ENCODE measurements around the gene TNFRSF9. TPM values are rescaled to one million over a fixed set of nuclear protein-coding genes. Genes with fewer than 3 reads are reported as not detected.
"Not testable (repeated sequence)": the region's sequence is repeated elsewhere in the genome, so short reads cannot be mapped to it uniquely, and the experiment has no call there.

Gene TNFRSF9
- total RNA-seq, 1 donor from 2014 or later, result 4.8 TPM

DNA sequence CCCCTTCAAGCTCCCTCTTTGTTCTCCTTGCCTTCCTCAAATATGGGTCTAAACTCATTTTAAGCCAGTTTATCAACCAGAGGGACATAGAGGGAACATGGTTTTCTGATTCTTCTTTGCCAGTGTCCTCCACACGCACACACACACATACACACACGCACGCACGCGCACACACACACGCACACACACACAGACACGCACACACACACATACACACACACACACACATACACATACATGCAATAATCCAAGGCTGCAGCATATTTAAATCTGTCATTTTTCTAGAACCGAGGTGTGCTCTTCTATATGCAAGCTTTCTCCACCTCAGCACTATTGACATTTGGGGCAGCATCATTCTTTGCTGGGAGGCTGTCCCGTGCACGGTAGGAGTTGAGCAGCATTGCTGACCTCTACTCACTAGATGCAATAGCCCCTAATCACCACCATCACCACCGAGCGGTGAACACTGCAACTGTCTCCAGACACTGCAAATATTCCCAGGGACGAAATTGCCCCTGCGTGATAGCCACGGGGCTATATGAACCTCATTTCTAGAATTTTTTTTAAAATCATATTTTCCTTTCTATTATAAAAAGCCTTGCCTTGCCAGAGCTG, 8.0 kb downstream of the TNFRSF9 start:
- Mint-ChIP-seq H3K27ac (ENCODE audit: unreplicated experiment) (no peak overlapping the region), H3K36me3 (ENCODE audit: low read depth, unreplicated experiment) (peaks cover 4% of the 10 kb centered on the region), H3K27me3 (ENCODE audit: unreplicated experiment) (no peaks in the 10 kb centered on the region), H3K4me3 (ENCODE audit: unreplicated experiment) (no peak overlapping the region), H3K9me3 (ENCODE audit: unreplicated experiment) (no peaks in the 10 kb centered on the region), H3K4me1 (ENCODE audit: unreplicated experiment) (no peaks in the 10 kb centered on the region)
- DNase-seq (ENCODE audit: low spot score), result no peak
- TF ChIP-seq, protein P1, sequence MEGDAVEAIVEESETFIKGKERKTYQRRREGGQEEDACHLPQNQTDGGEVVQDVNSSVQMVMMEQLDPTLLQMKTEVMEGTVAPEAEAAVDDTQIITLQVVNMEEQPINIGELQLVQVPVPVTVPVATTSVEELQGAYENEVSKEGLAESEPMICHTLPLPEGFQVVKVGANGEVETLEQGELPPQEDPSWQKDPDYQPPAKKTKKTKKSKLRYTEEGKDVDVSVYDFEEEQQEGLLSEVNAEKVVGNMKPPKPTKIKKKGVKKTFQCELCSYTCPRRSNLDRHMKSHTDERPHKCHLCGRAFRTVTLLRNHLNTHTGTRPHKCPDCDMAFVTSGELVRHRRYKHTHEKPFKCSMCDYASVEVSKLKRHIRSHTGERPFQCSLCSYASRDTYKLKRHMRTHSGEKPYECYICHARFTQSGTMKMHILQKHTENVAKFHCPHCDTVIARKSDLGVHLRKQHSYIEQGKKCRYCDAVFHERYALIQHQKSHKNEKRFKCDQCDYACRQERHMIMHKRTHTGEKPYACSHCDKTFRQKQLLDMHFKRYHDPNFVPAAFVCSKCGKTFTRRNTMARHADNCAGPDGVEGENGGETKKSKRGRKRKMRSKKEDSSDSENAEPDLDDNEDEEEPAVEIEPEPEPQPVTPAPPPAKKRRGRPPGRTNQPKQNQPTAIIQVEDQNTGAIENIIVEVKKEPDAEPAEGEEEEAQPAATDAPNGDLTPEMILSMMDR (IDR thresholded peaks at IDR 0.05; ENCODE audit: unreplicated experiment), result no peak

DNA sequence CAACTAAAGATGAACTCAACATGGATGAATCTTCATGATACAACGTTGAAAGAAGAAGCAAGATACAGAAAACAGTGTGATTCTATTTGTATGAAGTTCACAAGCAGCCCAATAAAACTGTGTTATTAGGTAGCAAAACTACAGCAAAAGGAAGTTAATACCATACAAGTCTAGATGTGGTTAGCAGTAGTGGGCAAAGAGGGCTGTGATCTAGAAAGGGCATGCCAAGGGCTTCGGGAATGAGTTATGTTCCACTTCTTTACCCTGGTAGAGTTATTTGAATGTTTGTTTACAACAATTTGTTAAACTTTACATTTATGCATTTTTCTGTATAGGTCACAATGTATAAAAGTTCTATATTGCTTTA, 9.2 kb downstream of the TNFRSF9 start:
- H3K36me3 Mint-ChIP-seq (ENCODE audit: low read depth, unreplicated experiment), result peaks cover 4% of the 10 kb centered on the region
- H3K9me3 Mint-ChIP-seq (ENCODE audit: unreplicated experiment), result no peaks in the 10 kb centered on the region
- TF ChIP-seq, protein P1 (IDR thresholded peaks at IDR 0.05; ENCODE audit: unreplicated experiment), result no peak
- H3K4me1 Mint-ChIP-seq (ENCODE audit: unreplicated experiment), result no peaks in the 10 kb centered on the region
- no peak overlapping the region for H3K4me3 Mint-ChIP-seq (ENCODE audit: unreplicated experiment)
- no peak overlapping the region for H3K27ac Mint-ChIP-seq (ENCODE audit: unreplicated experiment)
- H3K27me3 Mint-ChIP-seq (ENCODE audit: unreplicated experiment), result no peaks in the 10 kb centered on the region
- no peak for DNase-seq (ENCODE audit: low spot score)

DNA sequence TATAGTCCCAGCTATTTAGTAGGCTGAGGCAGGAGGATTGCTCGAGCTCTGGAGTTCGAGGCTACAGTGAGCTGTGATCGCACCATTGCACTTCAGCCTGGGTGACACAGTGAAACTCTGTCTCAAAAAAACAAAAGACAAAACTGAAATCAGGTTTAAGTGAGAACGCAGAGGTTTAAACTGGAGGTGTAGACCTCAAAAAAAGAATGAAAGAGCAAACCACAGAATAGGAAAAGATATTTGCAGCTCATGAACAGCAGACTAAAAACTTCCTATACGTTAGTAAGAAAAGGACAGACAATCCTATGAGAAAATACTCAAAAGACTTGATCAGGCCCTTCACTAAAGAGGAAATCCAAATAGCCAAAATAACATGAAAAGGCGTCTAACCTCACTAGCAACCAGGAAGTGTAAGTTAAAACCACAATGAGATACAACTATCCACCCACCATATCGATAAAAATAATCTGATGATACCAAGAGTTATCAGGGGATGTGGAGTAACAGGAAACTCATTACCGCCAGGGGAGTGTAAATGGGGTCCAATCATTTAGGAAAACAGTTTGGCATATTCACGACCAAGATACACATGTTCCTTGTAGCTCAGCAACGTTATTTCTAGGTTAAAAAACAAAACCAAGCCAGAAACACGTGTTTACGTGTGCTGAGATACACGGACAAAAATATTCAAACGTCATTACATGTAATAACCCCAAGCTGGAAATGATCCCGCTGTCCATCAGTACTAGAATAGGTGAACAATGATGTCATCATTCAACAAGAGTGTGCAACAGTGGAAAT, 9.8 kb downstream of the TNFRSF9 start:
- TF ChIP-seq, protein P1 (IDR thresholded peaks at IDR 0.05; ENCODE audit: unreplicated experiment), result no peak
- Mint-ChIP-seq H3K4me3 (ENCODE audit: unreplicated experiment) (no peak overlapping the region), H3K9me3 (ENCODE audit: unreplicated experiment) (no peaks in the 10 kb centered on the region), H3K27me3 (ENCODE audit: unreplicated experiment) (no peaks in the 10 kb centered on the region), H3K4me1 (ENCODE audit: unreplicated experiment) (no peaks in the 10 kb centered on the region), H3K27ac (ENCODE audit: unreplicated experiment) (no peak overlapping the region), H3K36me3 (ENCODE audit: low read depth, unreplicated experiment) (peaks cover 4% of the 10 kb centered on the region)
- DNase-seq (ENCODE audit: low spot score), result no peak

DNA sequence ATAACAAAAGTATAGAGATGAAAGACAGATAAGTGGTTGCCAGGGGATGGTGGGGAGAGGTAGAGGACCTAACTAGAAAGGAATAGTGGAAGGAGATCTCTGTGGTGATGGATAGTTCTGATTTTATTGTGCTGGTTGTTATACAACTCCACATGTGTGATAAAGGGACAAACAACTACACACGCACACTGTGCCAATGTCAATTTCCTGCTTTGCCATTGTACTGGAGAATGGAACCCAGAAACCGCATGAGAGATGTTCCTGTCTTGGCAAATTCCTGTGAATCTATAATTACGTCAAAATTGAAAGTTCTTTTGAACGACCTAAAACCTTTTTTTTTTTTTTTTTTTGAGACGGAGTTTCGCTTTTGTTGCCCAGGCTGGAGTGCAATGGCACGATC, 11.0 kb downstream of the TNFRSF9 start:
- Mint-ChIP-seq H3K4me1 (ENCODE audit: unreplicated experiment) (no peaks in the 10 kb centered on the region), H3K9me3 (ENCODE audit: unreplicated experiment) (no peaks in the 10 kb centered on the region), H3K36me3 (ENCODE audit: low read depth, unreplicated experiment) (no peaks in the 10 kb centered on the region), H3K4me3 (ENCODE audit: unreplicated experiment) (no peak overlapping the region), H3K27me3 (ENCODE audit: unreplicated experiment) (no peaks in the 10 kb centered on the region), H3K27ac (ENCODE audit: unreplicated experiment) (no peak overlapping the region)
- no peak for DNase-seq (ENCODE audit: low spot score)
- TF ChIP-seq, protein P1 (IDR thresholded peaks at IDR 0.05; ENCODE audit: unreplicated experiment), result no peak

DNA sequence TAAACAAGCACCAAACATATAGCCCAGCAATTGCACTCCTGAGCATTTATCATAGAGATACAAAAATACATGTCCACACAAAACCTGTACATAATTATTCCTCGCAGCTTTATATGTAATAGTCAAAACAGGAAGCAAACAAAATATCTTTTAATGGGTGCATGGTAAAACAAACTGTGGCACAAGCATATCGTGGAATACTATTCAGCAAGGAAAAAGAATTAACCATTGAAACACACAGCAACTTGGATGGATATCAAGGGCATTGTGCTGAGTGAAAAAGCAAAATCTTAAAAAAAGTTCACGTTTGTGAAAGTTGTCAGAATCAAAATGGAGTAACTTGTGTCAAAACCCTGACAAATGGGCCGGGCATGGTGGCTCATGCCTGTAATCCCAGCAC, 12.4 kb downstream of the TNFRSF9 start:
- Mint-ChIP-seq H3K4me3 (ENCODE audit: unreplicated experiment) (no peak overlapping the region), H3K27ac (ENCODE audit: unreplicated experiment) (no peak overlapping the region), H3K27me3 (ENCODE audit: unreplicated experiment) (no peaks in the 10 kb centered on the region), H3K4me1 (ENCODE audit: unreplicated experiment) (no peaks in the 10 kb centered on the region), H3K36me3 (ENCODE audit: low read depth, unreplicated experiment) (no peaks in the 10 kb centered on the region), H3K9me3 (ENCODE audit: unreplicated experiment) (no peaks in the 10 kb centered on the region)
- DNase-seq (ENCODE audit: low spot score), result no peak
- TF ChIP-seq, protein P1 (IDR thresholded peaks at IDR 0.05; ENCODE audit: unreplicated experiment), result no peak

DNA sequence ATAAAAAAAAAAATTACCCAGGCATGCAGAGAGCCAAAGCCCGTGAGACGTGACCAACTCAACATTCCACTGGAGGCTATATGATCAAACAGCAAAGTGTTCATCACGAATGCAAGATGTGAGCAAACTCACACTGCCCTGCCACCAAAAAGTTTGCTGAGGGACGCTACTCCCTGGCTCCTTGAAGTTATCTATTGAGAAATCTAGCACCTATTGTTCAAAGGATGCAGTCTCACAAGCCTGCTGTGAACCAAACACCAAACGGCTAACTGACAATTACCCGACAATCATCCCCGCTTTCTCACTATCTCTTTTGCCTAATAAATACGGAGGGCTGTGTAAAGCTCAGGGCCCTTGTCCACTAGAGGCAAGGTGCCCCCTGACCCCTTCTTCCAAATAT, 13.6 kb downstream of the TNFRSF9 start:
- H3K4me3 Mint-ChIP-seq (ENCODE audit: unreplicated experiment); H3K36me3 Mint-ChIP-seq (ENCODE audit: low read depth, unreplicated experiment); H3K27ac Mint-ChIP-seq (ENCODE audit: unreplicated experiment); H3K27me3 Mint-ChIP-seq (ENCODE audit: unreplicated experiment); H3K4me1 Mint-ChIP-seq (ENCODE audit: unreplicated experiment); H3K9me3 Mint-ChIP-seq (ENCODE audit: unreplicated experiment); DNase-seq (ENCODE audit: low spot score): not testable (repeated sequence)
